Hepatocyte (in vitro differentiated cells): ENCODE data around the gene ASB9. TPM values are rescaled to one million over a fixed set of nuclear protein-coding genes. Genes with fewer than 3 reads are reported as not detected.
"Not testable (repeated sequence)": the region's sequence is repeated elsewhere in the genome, so short reads cannot be mapped to it uniquely, and the experiment has no call there.

Experiments
- DNase-seq: peaks from one replicate; pipeline ENCODE4 v3.0.0-alpha.2; 2016; ENCODE audit warnings: low spot score
- H2AFZ ChIP-seq: fragments of 200-600 bp; sonication (generic); 2 replicates; pipeline ENCODE4 v1.6.0; 2016; ENCODE audit warnings: antibody characterized with exemption, mild to moderate bottlenecking
- H3K27ac ChIP-seq: fragments of 200-600 bp; sonication (generic); 2 replicates; pipeline ENCODE4 v1.5.1; 2016; ENCODE audit warnings: mild to moderate bottlenecking
- H3K27me3 ChIP-seq: fragments of 200-600 bp; sonication (generic); 2 replicates; pipeline ENCODE4 v1.6.1; 2016
- H3K36me3 ChIP-seq: fragments of 200-600 bp; sonication (generic); replicated peaks from 2 replicates; pipeline ENCODE4 v1.5.1; 2016; ENCODE audit warnings: low read depth; ENCODE audit not compliant: insufficient read depth
- H3K4me1 ChIP-seq: fragments of 200-600 bp; sonication (generic); 2 replicates; pipeline ENCODE4 v1.5.1; 2016; ENCODE audit warnings: mild to moderate bottlenecking, moderate library complexity; ENCODE audit not compliant: insufficient read depth
- H3K4me2 ChIP-seq: fragments of 200-600 bp; sonication (generic); 2 replicates; pipeline ENCODE4 v1.6.0; 2016
- H3K4me3 ChIP-seq: fragments of 200-600 bp; sonication (generic); 2 replicates; pipeline ENCODE4 v1.5.1; 2016; ENCODE audit warnings: mild to moderate bottlenecking
- H3K79me2 ChIP-seq: fragments of 200-600 bp; sonication (generic); 2 replicates; pipeline ENCODE4 v1.6.0; 2017; ENCODE audit warnings: mild to moderate bottlenecking
- H3K9me2 ChIP-seq: fragments of 200-600 bp; sonication (generic); replicated peaks from 2 replicates; pipeline ENCODE4 v1.6.0; 2017; ENCODE audit warnings: mild to moderate bottlenecking; ENCODE audit not compliant: insufficient read depth
- H3K9me3 ChIP-seq: fragments of 200-600 bp; sonication (generic); 2 replicates; pipeline ENCODE4 v1.5.1; 2016; ENCODE audit warnings: low read depth, mild to moderate bottlenecking
- H4K20me1 ChIP-seq: fragments of 200-600 bp; sonication (generic); 2 replicates; pipeline ENCODE4 v1.6.0; 2016; ENCODE audit warnings: mild to moderate bottlenecking; ENCODE audit not compliant: insufficient read depth, poor library complexity, severe bottlenecking
- EZH2 ChIP-seq: fragments of 200-600 bp; sonication (generic); IDR thresholded peaks from 2 replicates; pipeline ENCODE4 v1.6.1; 2016; ENCODE audit warnings: antibody characterized with exemption, mild to moderate bottlenecking, borderline replicate concordance
- EZH2phosphoT487 ChIP-seq: fragments of 200-600 bp; sonication (generic); IDR thresholded peaks from one replicate; pipeline ENCODE4 v1.6.1; 2018; ENCODE audit warnings: antibody characterized with exemption, mild to moderate bottlenecking, low read depth, moderate library complexity; ENCODE audit not compliant: unreplicated experiment, severe bottlenecking
- WGBS: methylation state at CpG from one replicate; pipeline ENCODE4 v1.1.6; 2016; ENCODE audit warnings: low lambda C conversion rate; ENCODE audit errors: missing lambda C conversion rate; 5-methylcytosine and 5-hydroxymethylcytosine counted together
- polyA plus RNA-seq: library from polyadenylated mRNA; unstranded; fragments of >200 nt; fragmentation: Nextera tagmentation; extraction: Ambion mirVana; gene quantifications from 2 replicates; pipeline ENCODE4 v1.2.1, GENCODE V29; 2016
- total RNA-seq: library from RNA; depleted of rRNA; stranded (reverse); fragments of >200 nt; gene quantifications from 2 replicates; pipeline ENCODE4 v1.2.3, GENCODE V29; 2014
- TF ChIP-seq, protein P1 (sequence below): fragments of 200-600 bp; sonication (generic); IDR thresholded peaks from 2 replicates; pipeline ENCODE4 v1.5.1; 2016; ENCODE audit warnings: antibody characterized with exemption, mild to moderate bottlenecking; ENCODE audit not compliant: poor library complexity

Gene ASB9
- total and polyA plus RNA-seq, 2 experiments from 2014 or later: 4.7 to 6.0 TPM

- Histone ChIP-seq H3K27ac (no peak overlapping the region), H4K20me1 (no peaks in the 10 kb centered on the region), H2AFZ (no peak overlapping the region), H3K27me3 (no peaks in the 10 kb centered on the region), H3K4me3 (no peak overlapping the region), H3K36me3 (no peaks in the 10 kb centered on the region), H3K9me2 (no peaks in the 10 kb centered on the region), H3K79me2 (no peaks in the 10 kb centered on the region), H3K4me2 (no peak overlapping the region), H3K4me1 (no peaks in the 10 kb centered on the region), H3K9me3 (no peaks in the 10 kb centered on the region)
- DNase-seq: no peak
- TF ChIP-seq, protein P1, sequence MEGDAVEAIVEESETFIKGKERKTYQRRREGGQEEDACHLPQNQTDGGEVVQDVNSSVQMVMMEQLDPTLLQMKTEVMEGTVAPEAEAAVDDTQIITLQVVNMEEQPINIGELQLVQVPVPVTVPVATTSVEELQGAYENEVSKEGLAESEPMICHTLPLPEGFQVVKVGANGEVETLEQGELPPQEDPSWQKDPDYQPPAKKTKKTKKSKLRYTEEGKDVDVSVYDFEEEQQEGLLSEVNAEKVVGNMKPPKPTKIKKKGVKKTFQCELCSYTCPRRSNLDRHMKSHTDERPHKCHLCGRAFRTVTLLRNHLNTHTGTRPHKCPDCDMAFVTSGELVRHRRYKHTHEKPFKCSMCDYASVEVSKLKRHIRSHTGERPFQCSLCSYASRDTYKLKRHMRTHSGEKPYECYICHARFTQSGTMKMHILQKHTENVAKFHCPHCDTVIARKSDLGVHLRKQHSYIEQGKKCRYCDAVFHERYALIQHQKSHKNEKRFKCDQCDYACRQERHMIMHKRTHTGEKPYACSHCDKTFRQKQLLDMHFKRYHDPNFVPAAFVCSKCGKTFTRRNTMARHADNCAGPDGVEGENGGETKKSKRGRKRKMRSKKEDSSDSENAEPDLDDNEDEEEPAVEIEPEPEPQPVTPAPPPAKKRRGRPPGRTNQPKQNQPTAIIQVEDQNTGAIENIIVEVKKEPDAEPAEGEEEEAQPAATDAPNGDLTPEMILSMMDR: no peak
- TF ChIP-seq EZH2phosphoT487: no peak
- TF ChIP-seq EZH2: no peak
- WGBS: 61% methylated on average over 2 of the region's 2 CpGs
These were observed 44.6 kb upstream of the ASB9 start for GRCh38 chrX:15314472-15314871.

- Histone ChIP-seq H3K36me3 (no peaks in the 10 kb centered on the region), H3K4me1 (no peaks in the 10 kb centered on the region), H3K27ac (no peak overlapping the region), H3K9me3 (no peaks in the 10 kb centered on the region), H4K20me1 (no peaks in the 10 kb centered on the region), H2AFZ (no peak overlapping the region), H3K79me2 (no peaks in the 10 kb centered on the region), H3K27me3 (no peaks in the 10 kb centered on the region), H3K4me3 (no peak overlapping the region), H3K9me2 (no peaks in the 10 kb centered on the region), H3K4me2 (no peak overlapping the region)
- WGBS: 83% methylated on average over 3 of the region's 3 CpGs
- no peak for TF ChIP-seq EZH2
- DNase-seq: no peak
These were observed 41.2 kb upstream of the ASB9 start for GRCh38 chrX:15311119-15311518.

- TF ChIP-seq, protein P1: no peak
- no peak for TF ChIP-seq EZH2phosphoT487
- no peak for TF ChIP-seq EZH2
- Histone ChIP-seq H3K9me3 (no peaks in the 10 kb centered on the region), H3K36me3 (no peaks in the 10 kb centered on the region), H2AFZ (no peak overlapping the region), H3K27me3 (no peaks in the 10 kb centered on the region), H3K27ac (peak overlapping the region; percentile 38), H3K79me2 (no peaks in the 10 kb centered on the region), H3K4me3 (no peak overlapping the region), H3K9me2 (no peaks in the 10 kb centered on the region), H3K4me1 (no peaks in the 10 kb centered on the region), H3K4me2 (no peak overlapping the region), H4K20me1 (no peaks in the 10 kb centered on the region)
- peak; percentile 54 for DNase-seq
- WGBS: 47% methylated on average over 3 of the region's 3 CpGs
These were observed 40.2 kb upstream of the ASB9 start for GRCh38 chrX:15310117-15310516.

DNA sequence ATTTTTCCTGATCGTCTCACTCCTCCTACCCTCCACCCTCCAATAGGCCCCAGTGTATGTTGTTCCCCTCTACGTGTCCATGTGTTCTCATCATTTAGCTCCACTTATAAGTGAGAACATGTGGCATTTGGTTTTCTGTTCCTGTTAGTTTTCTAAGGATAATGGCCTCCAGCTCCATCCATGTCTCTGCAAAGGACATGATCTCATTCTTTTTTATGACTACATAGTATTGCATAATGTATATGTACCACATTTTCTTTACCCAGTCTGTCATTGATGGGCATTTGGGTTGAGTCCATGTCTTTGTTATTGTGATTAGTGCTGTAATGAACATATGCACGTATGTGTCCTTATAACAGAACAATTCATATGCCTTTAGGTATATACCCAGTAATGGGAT lies 36.0 kb upstream of the ASB9 start:
- not testable (repeated sequence) for H3K36me3 ChIP-seq, H3K27me3 ChIP-seq, H3K27ac ChIP-seq, H3K4me3 ChIP-seq, DNase-seq, H3K4me1 ChIP-seq, H4K20me1 ChIP-seq, H2AFZ ChIP-seq, H3K9me2 ChIP-seq, H3K79me2 ChIP-seq, H3K4me2 ChIP-seq, H3K9me3 ChIP-seq
- WGBS: 60% methylated on average over 3 of the region's 3 CpGs
